Left ventricle myocardium inferior (tissue), 1 donor: ENCODE results near the gene RNF151. TPM values are rescaled to one million over a fixed set of nuclear protein-coding genes. Genes with fewer than 3 reads are reported as not detected.

Experiments
- DNase-seq: peaks from one replicate; pipeline ENCODE4 v3.0.0-alpha.2; 2020
- H3K27ac ChIP-seq: fragments of 200-600 bp; replicated peaks from 2 replicates; pipeline ENCODE4 v1.8.0; 2021
- H3K27me3 ChIP-seq: fragments of 200-600 bp; 2 replicates; pipeline ENCODE4 v1.8.0; 2021; ENCODE audit warnings: low read depth
- H3K36me3 ChIP-seq: fragments of 200-600 bp; 2 replicates; pipeline ENCODE4 v1.8.0; 2021
- H3K4me1 ChIP-seq: fragments of 200-600 bp; 2 replicates; pipeline ENCODE4 v1.8.0; 2021
- H3K4me3 ChIP-seq: fragments of 200-600 bp; 2 replicates; pipeline ENCODE4 v1.8.0; 2021; ENCODE audit warnings: mild to moderate bottlenecking, moderate library complexity
- H3K9me3 ChIP-seq: fragments of 200-600 bp; replicated peaks from 2 replicates; pipeline ENCODE4 v1.8.0; 2021
- intact Hi-C: fragments of 100-400 bp; cut with micrococcal nuclease; formaldehyde crosslinking; loops from one replicate; pipeline ENCODE4 v1.11.0; 2022
- total RNA-seq: library from RNA; stranded (reverse); fragmentation: NEBNext Ultra II Directional; extraction: Animal tissue kit (Norgen Biotek cat#: 25700); gene quantifications from one replicate; pipeline ENCODE4 v1.2.1, GENCODE V29; 2021
- TF ChIP-seq, protein P1 (sequence below): fragments of 200-600 bp; IDR thresholded peaks from 2 replicates; pipeline ENCODE4 v1.8.0; 2021; ENCODE audit warnings: antibody characterized with exemption, mild to moderate bottlenecking, borderline replicate concordance
- donor health status: DM: no; HTN: yes; CAD: no; lungs with severe emphysema.

The RNF151 gene
- total RNA-seq, 1 donor from 2014 or later, result not detected

DNA sequence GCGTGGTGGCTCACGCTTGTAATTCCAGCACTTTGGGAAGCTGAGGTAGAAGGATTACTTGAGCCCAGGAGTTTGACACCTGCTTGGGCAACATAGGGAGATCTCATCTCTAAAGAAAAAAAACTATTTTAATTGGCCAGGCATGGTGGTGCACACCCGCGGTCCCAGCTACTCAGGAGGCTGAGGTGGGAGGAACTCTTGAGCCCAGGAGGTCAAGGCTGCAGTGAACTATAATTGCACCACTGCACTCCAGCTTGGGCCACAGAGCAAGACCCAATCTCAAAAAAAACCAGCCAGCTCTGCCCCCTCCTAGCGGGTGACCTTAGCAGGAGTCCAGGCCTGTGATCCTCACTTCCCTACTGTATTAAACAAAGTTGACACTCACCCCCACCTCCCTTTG, 42.6 kb upstream of the RNF151 start:
- Histone ChIP-seq H3K27ac (no peak overlapping the region), H3K4me3 (no peak overlapping the region), H3K27me3 (peaks cover 71% of the 10 kb centered on the region), H3K9me3 (no peaks in the 10 kb centered on the region), H3K4me1 (peaks cover 9% of the 10 kb centered on the region), H3K36me3 (no peaks in the 10 kb centered on the region)
- TF ChIP-seq, protein P1, sequence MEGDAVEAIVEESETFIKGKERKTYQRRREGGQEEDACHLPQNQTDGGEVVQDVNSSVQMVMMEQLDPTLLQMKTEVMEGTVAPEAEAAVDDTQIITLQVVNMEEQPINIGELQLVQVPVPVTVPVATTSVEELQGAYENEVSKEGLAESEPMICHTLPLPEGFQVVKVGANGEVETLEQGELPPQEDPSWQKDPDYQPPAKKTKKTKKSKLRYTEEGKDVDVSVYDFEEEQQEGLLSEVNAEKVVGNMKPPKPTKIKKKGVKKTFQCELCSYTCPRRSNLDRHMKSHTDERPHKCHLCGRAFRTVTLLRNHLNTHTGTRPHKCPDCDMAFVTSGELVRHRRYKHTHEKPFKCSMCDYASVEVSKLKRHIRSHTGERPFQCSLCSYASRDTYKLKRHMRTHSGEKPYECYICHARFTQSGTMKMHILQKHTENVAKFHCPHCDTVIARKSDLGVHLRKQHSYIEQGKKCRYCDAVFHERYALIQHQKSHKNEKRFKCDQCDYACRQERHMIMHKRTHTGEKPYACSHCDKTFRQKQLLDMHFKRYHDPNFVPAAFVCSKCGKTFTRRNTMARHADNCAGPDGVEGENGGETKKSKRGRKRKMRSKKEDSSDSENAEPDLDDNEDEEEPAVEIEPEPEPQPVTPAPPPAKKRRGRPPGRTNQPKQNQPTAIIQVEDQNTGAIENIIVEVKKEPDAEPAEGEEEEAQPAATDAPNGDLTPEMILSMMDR, result no peak
- no peak for DNase-seq
- intact Hi-C loops, result loop anchor here (10.0 kb wide), 1 partner anchor 59 kb away; no protein-coding TSS in a partner anchor

DNA sequence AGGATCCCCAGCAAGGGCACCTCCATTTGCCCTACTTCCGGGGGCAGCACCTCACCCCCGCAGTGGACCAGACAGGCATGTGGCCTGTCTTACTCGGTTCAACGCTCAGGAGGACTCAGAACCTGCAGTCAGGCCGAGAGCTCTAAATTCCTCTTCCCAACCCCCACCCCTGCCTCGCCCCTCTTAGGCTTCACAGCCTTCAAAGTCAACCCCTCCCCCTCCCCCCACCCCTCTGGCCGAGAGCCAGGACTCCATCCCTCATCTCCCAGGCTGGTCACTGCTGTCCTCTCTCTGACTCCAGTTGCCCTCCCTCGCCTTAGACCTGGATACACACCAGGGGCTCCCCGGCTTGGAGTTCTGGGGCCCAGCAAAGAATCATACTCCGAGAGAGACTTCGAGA, 40.4 kb upstream of the RNF151 start:
- Histone ChIP-seq H3K4me3 (no peak overlapping the region), H3K9me3 (no peaks in the 10 kb centered on the region), H3K36me3 (no peaks in the 10 kb centered on the region), H3K4me1 (peaks cover 19% of the 10 kb centered on the region), H3K27ac (no peak overlapping the region), H3K27me3 (peaks cover 49% of the 10 kb centered on the region)
- TF ChIP-seq, protein P1, result no peak
- DNase-seq, result no peak
- intact Hi-C loops, result loop anchor here (10.0 kb wide), 1 partner anchor 61 kb away; no protein-coding TSS in a partner anchor

DNA sequence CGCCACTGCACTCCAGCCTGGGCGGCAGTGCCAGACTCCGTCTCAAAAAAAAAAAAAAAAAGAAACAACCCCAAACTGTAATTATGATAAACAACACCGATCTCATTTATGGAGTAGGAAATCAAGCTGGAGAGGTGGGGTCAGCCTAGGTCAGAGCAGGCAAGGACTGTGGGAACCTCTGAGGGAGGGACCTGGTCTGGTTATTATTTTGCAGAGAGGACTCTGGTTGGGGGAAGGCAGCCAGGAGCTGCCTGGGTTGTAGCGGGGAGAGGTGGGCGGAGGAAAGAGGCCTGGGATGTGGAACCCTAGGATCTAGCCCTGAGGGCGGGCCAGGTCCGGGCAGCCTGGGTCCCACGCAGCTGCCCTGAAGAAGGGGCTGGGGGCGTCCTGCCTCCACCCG, 37.6 kb upstream of the RNF151 start:
- intact Hi-C loops, result loop anchor here (10.0 kb wide), 1 partner anchor 64 kb away; no protein-coding TSS in a partner anchor
- no peaks in the 10 kb centered on the region for H3K36me3 ChIP-seq
- H3K27me3 ChIP-seq, result peaks cover 20% of the 10 kb centered on the region
- no peak for DNase-seq
- TF ChIP-seq, protein P1, result no peak
- H3K4me3 ChIP-seq, result peak overlapping the region; percentile 76
- no peaks in the 10 kb centered on the region for H3K9me3 ChIP-seq
- H3K4me1 ChIP-seq, result peaks cover 13% of the 10 kb centered on the region
- peak overlapping the region; percentile 85 for H3K27ac ChIP-seq

DNA sequence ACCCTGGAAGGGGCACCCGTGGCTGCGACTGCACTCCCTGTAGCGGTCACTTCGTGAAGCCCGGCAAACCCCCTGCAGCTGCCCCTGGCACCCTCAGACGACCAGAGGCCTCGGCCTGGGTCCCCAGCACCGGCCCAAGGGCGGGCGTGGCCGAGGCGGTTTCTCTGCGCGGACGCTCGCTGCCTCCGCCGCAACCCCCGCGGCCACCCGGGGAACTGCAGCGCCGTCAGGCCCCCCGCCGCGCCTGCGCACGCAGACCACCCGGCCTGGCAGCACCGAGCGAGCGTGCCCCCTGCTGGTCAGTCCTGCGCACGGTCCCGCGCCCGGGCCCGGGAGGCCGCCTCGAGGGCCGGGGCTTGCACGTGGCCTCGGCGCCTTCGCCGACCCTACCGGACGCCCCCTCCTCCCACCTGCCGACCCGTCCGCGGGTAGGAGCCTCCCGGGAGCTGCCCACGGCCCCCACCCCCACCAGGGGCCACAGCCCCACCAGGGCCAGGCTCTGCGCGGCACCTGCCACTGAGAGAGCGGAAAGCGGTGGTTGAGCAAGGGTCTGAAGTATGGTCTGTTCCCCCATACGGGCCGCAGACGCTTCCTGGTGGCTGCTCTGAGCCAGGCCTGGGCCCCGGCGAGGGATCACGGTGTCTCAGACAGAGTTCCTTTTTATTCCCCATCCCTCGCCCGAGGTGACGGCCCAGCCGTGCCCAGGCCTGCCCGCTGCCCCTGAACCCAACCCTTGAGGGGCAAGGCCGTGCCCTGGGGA, 36.9 kb upstream of the RNF151 start:
- intact Hi-C loops, result loop anchor here (10.0 kb wide), 1 partner anchor 65 kb away; no protein-coding TSS in a partner anchor
- peak; percentile 93 for DNase-seq
- Histone ChIP-seq H3K4me1 (peaks cover 13% of the 10 kb centered on the region), H3K27me3 (peaks cover 14% of the 10 kb centered on the region), H3K27ac (peak overlapping the region; percentile 85), H3K4me3 (peak overlapping the region; percentile 76), H3K36me3 (no peaks in the 10 kb centered on the region), H3K9me3 (no peaks in the 10 kb centered on the region)
- TF ChIP-seq, protein P1, result peak; percentile 98

DNA sequence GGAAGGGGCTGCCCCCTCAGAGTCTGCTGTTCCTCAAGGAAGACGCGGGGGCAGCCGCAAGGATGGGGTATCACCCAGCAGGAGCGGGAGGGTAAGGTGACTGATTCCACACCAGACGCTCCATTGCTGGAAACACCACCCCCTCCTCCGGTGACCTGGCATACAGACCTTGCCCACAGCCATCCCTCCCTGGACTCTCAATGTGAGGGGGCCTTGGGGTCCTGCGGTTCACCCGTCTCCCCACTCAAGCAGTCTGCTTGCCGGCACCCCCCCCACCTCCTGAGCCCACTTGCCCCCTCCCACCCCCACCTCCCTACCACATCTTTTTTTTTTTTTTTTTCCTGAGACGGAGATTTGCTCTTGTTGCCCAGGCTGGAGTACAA, 36.3 kb upstream of the RNF151 start:
- no peaks in the 10 kb centered on the region for H3K36me3 ChIP-seq
- H3K27ac ChIP-seq, result no peak overlapping the region
- no peak overlapping the region for H3K4me3 ChIP-seq
- peaks cover 8% of the 10 kb centered on the region for H3K27me3 ChIP-seq
- H3K9me3 ChIP-seq, result no peaks in the 10 kb centered on the region
- intact Hi-C loops, result no loop called here
- DNase-seq, result no peak
- TF ChIP-seq, protein P1, result no peak
- H3K4me1 ChIP-seq, result peaks cover 13% of the 10 kb centered on the region
